ENCODE measurements around the gene TMPRSS3. TPM values are rescaled to one million over a fixed set of nuclear protein-coding genes. Genes with fewer than 3 reads are reported as not detected.

Gene TMPRSS3
- total RNA-seq, 1 donor from 2014 or later, result not detected

DNA sequence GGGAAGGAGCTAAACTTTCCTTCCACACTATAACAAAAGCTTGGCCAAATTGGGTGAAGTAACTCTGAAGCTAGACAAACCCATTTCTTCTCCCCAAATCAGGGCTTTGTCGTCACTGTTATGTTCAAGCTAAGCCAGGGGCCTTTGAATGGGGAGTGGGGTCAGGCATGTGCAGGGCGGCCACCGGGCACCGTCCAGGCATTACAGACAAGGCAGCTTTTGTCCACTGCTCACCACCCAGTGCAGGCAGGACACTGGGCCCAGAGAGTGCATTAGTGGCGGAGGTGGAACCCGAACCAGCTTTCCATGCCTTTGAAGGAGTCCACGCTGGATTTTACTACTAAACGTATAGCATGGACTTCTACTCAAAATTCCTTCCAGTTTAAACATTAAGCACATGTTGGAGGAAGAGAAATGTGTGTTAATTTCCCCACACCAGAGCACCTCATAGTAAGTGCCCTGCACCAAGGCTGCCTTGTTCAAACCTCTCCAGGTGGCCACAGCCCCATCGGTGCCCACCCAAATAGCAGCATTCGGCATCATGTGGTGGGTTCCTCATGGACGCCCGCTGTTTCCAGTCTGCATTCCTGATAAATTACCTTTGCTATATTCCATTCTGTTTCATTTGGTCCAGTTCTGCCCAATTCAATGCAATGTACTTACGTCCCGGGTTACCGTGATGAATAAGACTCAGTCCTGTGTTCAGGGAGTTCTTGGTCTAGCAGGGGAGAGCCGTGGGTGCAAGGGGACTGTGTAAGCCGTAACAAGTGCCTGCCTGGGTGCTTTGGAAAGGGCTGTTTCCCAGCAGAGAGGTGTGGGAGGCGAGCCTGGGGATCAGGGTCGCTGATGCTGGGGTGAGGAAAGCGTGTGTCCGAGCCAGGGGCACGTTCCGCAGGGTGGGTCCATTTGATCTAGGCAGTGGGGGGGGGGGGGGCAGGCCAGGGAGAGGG is 9.5 kb upstream of the TMPRSS3 start:
- Mint-ChIP-seq H3K27me3 (peaks cover 4% of the 10 kb centered on the region), H3K4me3 (no peak overlapping the region), H3K9me3 (peaks cover 7% of the 10 kb centered on the region), H3K27ac (no peak overlapping the region), H3K36me3 (ENCODE audit: low read depth) (no peaks in the 10 kb centered on the region), H3K4me1 (peaks cover 7% of the 10 kb centered on the region)
- POLR2A ChIA-PET, result interaction anchor here (1.3 kb wide), 1 partner anchor 12 kb away, joined by 3 read pairs; no protein-coding TSS in a partner anchor
- ATAC-seq (ENCODE audit: low read depth) (no peak), DNase-seq (no peak)
- intact Hi-C loops (cut with micrococcal nuclease), result no loop called here
- CTCF ChIA-PET, result no interaction called here
- TF ChIP-seq, protein P1, sequence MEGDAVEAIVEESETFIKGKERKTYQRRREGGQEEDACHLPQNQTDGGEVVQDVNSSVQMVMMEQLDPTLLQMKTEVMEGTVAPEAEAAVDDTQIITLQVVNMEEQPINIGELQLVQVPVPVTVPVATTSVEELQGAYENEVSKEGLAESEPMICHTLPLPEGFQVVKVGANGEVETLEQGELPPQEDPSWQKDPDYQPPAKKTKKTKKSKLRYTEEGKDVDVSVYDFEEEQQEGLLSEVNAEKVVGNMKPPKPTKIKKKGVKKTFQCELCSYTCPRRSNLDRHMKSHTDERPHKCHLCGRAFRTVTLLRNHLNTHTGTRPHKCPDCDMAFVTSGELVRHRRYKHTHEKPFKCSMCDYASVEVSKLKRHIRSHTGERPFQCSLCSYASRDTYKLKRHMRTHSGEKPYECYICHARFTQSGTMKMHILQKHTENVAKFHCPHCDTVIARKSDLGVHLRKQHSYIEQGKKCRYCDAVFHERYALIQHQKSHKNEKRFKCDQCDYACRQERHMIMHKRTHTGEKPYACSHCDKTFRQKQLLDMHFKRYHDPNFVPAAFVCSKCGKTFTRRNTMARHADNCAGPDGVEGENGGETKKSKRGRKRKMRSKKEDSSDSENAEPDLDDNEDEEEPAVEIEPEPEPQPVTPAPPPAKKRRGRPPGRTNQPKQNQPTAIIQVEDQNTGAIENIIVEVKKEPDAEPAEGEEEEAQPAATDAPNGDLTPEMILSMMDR (IDR thresholded peaks at IDR 0.05), result no peak

DNA sequence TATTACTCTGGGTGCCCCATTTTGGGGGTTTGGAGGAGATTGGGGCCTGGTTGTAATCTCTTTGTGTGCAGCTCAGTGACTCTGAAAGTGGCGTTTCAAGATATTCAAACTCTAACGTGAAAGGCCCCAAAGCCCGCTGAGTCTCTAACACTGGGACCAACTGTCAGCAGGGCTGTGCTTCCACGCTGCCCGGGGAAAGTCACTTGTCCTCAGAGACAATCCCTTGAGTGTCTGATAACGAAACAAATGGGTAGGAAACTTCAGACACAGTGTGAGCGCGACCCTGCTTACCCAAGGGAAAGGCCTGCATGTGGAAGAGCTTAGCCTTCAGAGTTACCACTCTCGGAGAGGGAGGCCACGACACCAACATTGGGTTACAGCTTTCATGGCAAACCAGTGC is 8.7 kb upstream of the TMPRSS3 start:
- intact Hi-C loops (cut with micrococcal nuclease), result no loop called here
- DNase-seq (no peak), ATAC-seq (ENCODE audit: low read depth) (no peak)
- H3K9me3 Mint-ChIP-seq, result peaks cover 7% of the 10 kb centered on the region
- TF ChIP-seq, protein P1 (IDR thresholded peaks at IDR 0.05), result no peak
- H3K4me1 Mint-ChIP-seq, result peaks cover 8% of the 10 kb centered on the region
- ChIA-PET CTCF (no interaction called here), POLR2A (interaction anchor here (1.3 kb wide), 1 partner anchor 11 kb away, joined by 3 read pairs; no protein-coding TSS in a partner anchor)
- H3K36me3 Mint-ChIP-seq (ENCODE audit: low read depth), result no peaks in the 10 kb centered on the region
- H3K27me3 Mint-ChIP-seq, result peaks cover 2% of the 10 kb centered on the region
- H3K27ac Mint-ChIP-seq, result no peak overlapping the region
- no peak overlapping the region for H3K4me3 Mint-ChIP-seq

DNA sequence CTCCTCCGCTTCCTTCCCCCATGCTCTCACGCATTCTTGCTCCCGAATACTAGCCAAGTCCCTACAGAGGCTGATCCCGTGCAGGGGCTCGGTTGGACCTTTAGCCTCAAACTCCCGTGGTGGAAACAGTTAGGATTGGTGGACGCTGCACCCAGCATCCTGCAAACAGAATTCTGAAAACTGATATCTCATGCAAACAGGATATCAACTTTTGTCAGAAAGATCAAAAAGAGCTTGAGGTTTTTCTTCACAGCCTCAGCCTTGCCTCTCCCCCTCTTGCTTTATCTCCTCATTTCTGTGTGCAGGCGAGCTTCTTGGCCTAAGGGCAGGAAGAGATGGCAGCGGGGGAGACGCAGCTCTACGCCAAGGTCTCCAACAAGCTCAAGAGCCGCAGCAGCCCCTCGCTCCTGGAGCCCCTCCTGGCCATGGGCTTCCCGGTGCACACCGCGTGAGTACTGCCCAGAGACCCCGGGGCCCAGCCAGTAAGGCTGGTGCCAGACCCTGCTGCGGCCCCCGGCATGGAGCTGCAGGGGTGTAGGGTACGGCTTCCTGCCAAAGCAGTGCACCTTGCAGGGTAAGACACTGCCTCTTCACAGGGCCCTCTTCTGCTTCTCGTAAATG is 7.9 kb upstream of the TMPRSS3 start, which contains the start of gene UBASH3A:
UBASH3A (plus strand) TSS at position 292 of the 621 bp plus-strand sequence; CDS start at position 336, 44 bp downstream.
- DNase-seq (no peak), ATAC-seq (ENCODE audit: low read depth) (no peak)
- intact Hi-C loops (cut with micrococcal nuclease), result no loop called here
- H3K27ac Mint-ChIP-seq, result no peak within 1 kb of the TSS
- H3K4me1 Mint-ChIP-seq, result peaks cover 11% of the 10 kb centered on the region
- POLR2A ChIA-PET, result interaction anchor here (1.3 kb wide), 1 partner anchor 10 kb away, joined by 3 read pairs; no protein-coding TSS in a partner anchor
- H3K27me3 Mint-ChIP-seq, result peaks cover 2% of the 10 kb centered on the region
- no peak within 1 kb of the TSS for H3K4me3 Mint-ChIP-seq
- CTCF ChIA-PET, result no interaction called here
- peaks cover 7% of the 10 kb centered on the region for H3K9me3 Mint-ChIP-seq
- no peaks in the 10 kb centered on the region for H3K36me3 Mint-ChIP-seq (ENCODE audit: low read depth)
- TF ChIP-seq, protein P1 (IDR thresholded peaks at IDR 0.05), result no peak

DNA sequence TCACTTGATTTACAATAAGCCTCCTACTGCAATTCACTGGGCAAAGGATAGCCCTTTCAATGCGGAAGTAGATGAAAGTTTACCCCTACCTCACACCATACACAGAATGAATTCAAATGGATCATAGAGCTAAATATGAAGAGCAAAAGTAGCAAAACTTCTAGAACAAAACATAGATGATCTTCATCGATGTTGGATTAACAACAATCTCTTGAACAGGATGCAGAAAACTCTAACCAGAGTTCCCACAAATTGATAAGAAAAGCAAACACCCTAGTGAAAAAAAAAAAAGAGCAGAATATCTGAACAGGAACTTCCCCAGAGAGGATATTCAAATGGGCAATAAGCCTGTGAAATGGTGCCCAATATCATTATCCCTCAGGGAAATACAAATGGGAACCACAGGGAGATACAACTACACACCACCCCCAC is 6.0 kb upstream of the TMPRSS3 start:
- peaks cover 4% of the 10 kb centered on the region for H3K27me3 Mint-ChIP-seq
- ATAC-seq (ENCODE audit: low read depth) (no peak), DNase-seq (no peak)
- peaks cover 20% of the 10 kb centered on the region for H3K4me1 Mint-ChIP-seq
- no peak overlapping the region for H3K4me3 Mint-ChIP-seq
- intact Hi-C loops (cut with micrococcal nuclease), result loop anchor here (2.0 kb wide), 1 partner anchor 13 kb away; no protein-coding TSS in a partner anchor
- H3K36me3 Mint-ChIP-seq (ENCODE audit: low read depth), result no peaks in the 10 kb centered on the region
- no peak overlapping the region for H3K27ac Mint-ChIP-seq
- ChIA-PET POLR2A (no interaction called here), CTCF (no interaction called here)
- H3K9me3 Mint-ChIP-seq, result peaks cover 7% of the 10 kb centered on the region
- TF ChIP-seq, protein P1 (IDR thresholded peaks at IDR 0.05), result no peak

DNA sequence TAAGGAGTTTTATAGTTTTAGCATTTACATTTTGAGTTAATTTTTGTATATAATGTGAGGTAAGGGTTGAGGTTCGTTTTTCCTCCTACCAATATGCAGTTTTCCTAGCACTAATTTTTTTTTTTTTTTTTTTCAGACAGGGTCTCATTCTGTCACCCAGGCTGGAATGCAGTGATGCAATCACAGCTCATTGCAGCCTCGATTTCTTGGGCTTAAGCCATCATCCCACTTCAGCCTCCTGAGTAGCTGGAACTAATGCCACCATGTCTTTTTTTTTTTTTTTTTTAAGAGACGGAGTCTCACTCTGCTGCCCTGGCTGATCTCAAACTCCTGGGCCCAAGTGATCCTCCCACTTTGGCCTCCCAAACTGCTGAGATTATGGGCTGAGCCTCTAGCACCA is 5.3 kb upstream of the TMPRSS3 start:
- peaks cover 20% of the 10 kb centered on the region for H3K4me1 Mint-ChIP-seq

More for the DNA sequence above, 5.3 kb upstream of the TMPRSS3 start:
- H3K27ac Mint-ChIP-seq, result no peak overlapping the region
- H3K27me3 Mint-ChIP-seq, result peaks cover 4% of the 10 kb centered on the region
- ATAC-seq (ENCODE audit: low read depth), result no peak
- no peaks in the 10 kb centered on the region for H3K36me3 Mint-ChIP-seq (ENCODE audit: low read depth)
- ChIA-PET POLR2A (interaction anchor here (0.5 kb wide), 1 partner anchor 283 kb away, joined by 12 read pairs; no protein-coding TSS in a partner anchor), CTCF (no interaction called here)
- no peak overlapping the region for H3K4me3 Mint-ChIP-seq
- peaks cover 7% of the 10 kb centered on the region for H3K9me3 Mint-ChIP-seq
- intact Hi-C loops (cut with micrococcal nuclease), result loop anchor here (2.0 kb wide), 1 partner anchor 14 kb away; no protein-coding TSS in a partner anchor
- TF ChIP-seq, protein P1 (IDR thresholded peaks at IDR 0.05), result no peak
- no peak for DNase-seq
